ENCODE results near the gene JARID2.

Gene JARID2

GRCh38 chr6:15510536-15511247 is 264.8 kb downstream of the JARID2 start:
- TF ChIP-seq CTCF (IDR thresholded peaks at IDR 0.05; ENCODE audit: extremely low read depth, insufficient read depth, missing control alignments): no peak
- in situ Hi-C loops (cut with MboI; ENCODE audit: low pct_unique_long_range_greater_than_20kb, low sequenced_read_pairs, unreplicated experiment): no loop called here
- no peak for DNase-seq (ENCODE audit: low spot score)

- no peak for DNase-seq (ENCODE audit: low spot score)
- in situ Hi-C loops (cut with MboI; ENCODE audit: low pct_unique_long_range_greater_than_20kb, low sequenced_read_pairs, unreplicated experiment): no loop called here
- no peak for TF ChIP-seq CTCF (IDR thresholded peaks at IDR 0.05; ENCODE audit: extremely low read depth, insufficient read depth, missing control alignments)
Measured at GRCh38 chr6:15511248-15512125, 265.6 kb downstream of the JARID2 start.

GRCh38 chr6:15512126-15512525 is 266.3 kb downstream of the JARID2 start:
- in situ Hi-C loops (cut with MboI; ENCODE audit: low pct_unique_long_range_greater_than_20kb, low sequenced_read_pairs, unreplicated experiment): no loop called here
- DNase-seq (ENCODE audit: low spot score): no peak
- TF ChIP-seq CTCF (IDR thresholded peaks at IDR 0.05; ENCODE audit: extremely low read depth, insufficient read depth, missing control alignments): peak; percentile 12

- DNase-seq (ENCODE audit: low spot score): no peak
- no peak for TF ChIP-seq CTCF (IDR thresholded peaks at IDR 0.05; ENCODE audit: extremely low read depth, insufficient read depth, missing control alignments)
- in situ Hi-C loops (cut with MboI; ENCODE audit: low pct_unique_long_range_greater_than_20kb, low sequenced_read_pairs, unreplicated experiment): no loop called here
Measured at GRCh38 chr6:15512721-15513120, 266.9 kb downstream of the JARID2 start.

GRCh38 chr6:15513131-15513771 is 267.4 kb downstream of the JARID2 start:
- no peak for TF ChIP-seq CTCF (IDR thresholded peaks at IDR 0.05; ENCODE audit: extremely low read depth, insufficient read depth, missing control alignments)
- DNase-seq (ENCODE audit: low spot score): no peak
- in situ Hi-C loops (cut with MboI; ENCODE audit: low pct_unique_long_range_greater_than_20kb, low sequenced_read_pairs, unreplicated experiment): no loop called here
